ENCODE results near the gene SLC26A6. TPM values are rescaled to one million over a fixed set of nuclear protein-coding genes. Genes with fewer than 3 reads are reported as not detected.

SLC26A6 gene
- total and polyA plus RNA-seq, 2 donors (not counting 1 experiment from before 2014, with no cell fraction given) = 22.5 to 26.7 TPM

DNA sequence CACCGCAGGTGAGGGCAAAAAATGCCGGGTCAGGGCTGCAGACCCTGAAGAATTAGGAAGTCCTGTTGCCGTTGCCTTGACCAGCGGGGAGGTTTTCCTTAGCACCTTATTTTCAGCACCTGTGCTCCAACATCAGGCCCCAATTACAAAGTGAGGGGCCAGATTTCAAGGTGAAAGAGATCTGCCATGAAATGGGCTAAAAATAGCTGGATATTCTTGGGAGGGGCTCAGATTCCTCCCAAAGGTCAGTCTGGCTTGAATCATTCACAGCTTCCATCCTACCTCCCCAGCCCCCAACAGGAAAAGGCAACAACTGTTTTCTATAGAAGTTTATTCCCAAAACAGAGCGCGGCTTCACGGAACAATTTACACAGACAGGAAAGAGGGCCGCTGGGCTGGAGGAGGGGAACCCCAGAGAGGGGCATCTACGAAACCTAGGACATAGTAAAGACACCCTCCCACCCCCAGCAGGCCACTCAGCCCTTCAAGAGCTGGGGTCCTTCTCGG lies 941 bp upstream of the SLC26A6 start:
- TF ChIP-seq EZH2 (IDR thresholded peaks at IDR 0.05; ENCODE audit: borderline replicate concordance, insufficient read depth, low read depth, low read length, poor library complexity, severe bottlenecking) = no peak
- TF ChIP-seq, protein P1, sequence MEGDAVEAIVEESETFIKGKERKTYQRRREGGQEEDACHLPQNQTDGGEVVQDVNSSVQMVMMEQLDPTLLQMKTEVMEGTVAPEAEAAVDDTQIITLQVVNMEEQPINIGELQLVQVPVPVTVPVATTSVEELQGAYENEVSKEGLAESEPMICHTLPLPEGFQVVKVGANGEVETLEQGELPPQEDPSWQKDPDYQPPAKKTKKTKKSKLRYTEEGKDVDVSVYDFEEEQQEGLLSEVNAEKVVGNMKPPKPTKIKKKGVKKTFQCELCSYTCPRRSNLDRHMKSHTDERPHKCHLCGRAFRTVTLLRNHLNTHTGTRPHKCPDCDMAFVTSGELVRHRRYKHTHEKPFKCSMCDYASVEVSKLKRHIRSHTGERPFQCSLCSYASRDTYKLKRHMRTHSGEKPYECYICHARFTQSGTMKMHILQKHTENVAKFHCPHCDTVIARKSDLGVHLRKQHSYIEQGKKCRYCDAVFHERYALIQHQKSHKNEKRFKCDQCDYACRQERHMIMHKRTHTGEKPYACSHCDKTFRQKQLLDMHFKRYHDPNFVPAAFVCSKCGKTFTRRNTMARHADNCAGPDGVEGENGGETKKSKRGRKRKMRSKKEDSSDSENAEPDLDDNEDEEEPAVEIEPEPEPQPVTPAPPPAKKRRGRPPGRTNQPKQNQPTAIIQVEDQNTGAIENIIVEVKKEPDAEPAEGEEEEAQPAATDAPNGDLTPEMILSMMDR (IDR thresholded peaks at IDR 0.05) = no peak
- H3K9me3 Mint-ChIP-seq (ENCODE audit: insufficient read depth) = no peaks in the 10 kb centered on the region
- H3K79me2 ChIP-seq (ENCODE audit: control insufficient read depth, insufficient read depth, low read length) = no peaks in the 10 kb centered on the region
- CTCF ChIA-PET = interaction anchor here (0.9 to 1.8 kb wide), 3 partner anchors 20 to 50 kb away, joined by 3 to 7 read pairs (median 5); partner anchors contain the start of genes NCKIPSD and UQCRC1
- DNase-seq = no peak
- ATAC-seq (ENCODE audit: low read depth) = no peak
- H3K9ac ChIP-seq (ENCODE audit: low read length) = peak overlapping the region; percentile 80
- H3K27me3 Mint-ChIP-seq = no peaks in the 10 kb centered on the region
- POLR2A ChIA-PET = interaction anchor here (1.2 kb wide), 1 partner anchor 458 kb away, joined by 3 read pairs; the partner anchor contains the start of gene QRICH1
- peaks cover 13% of the 10 kb centered on the region for H3K4me1 Mint-ChIP-seq
- peak overlapping the region; percentile 98 for H3K4me2 ChIP-seq (replicated peaks; ENCODE audit: low read depth, low read length, poor library complexity, severe bottlenecking)
- no peak overlapping the region for H3K27ac ChIP-seq (ENCODE audit: low read length in 2 of 2)
- H3K4me3 Mint-ChIP-seq = peak overlapping the region; percentile 89
- H3K4me1 ChIP-seq (ENCODE audit: control insufficient read depth in 2 of 2, insufficient read depth in 2 of 2, low read length in 2 of 2) = peaks cover 11 to 17% of the 10 kb centered on the region in 2 donors
- peak overlapping the region; percentile 95 for H2AFZ ChIP-seq (ENCODE audit: insufficient read depth, low read depth, low read length, poor library complexity, severe bottlenecking)
- WGBS (ENCODE audit: insufficient coverage) = 0% methylated on average over 1 of the region's 10 CpGs
- no peaks in the 10 kb centered on the region for H4K20me1 ChIP-seq (ENCODE audit: control insufficient read depth, insufficient read depth, low read length, poor library complexity, severe bottlenecking)
- peaks cover 0 to 2% (median 0%) of the 10 kb centered on the region in 4 experiments for H3K27me3 ChIP-seq (replicated peaks in 1 of 4; ENCODE audit: control extremely low read depth in 1 of 4, control insufficient read depth in 3 of 4, insufficient read depth in 4 of 4, low read length in 3 of 4)
- no peaks in the 10 kb centered on the region for H3K36me3 ChIP-seq (replicated peaks in 1 of 2; ENCODE audit: control extremely low read depth in 1 of 2, control insufficient read depth in 1 of 2, extremely low read depth in 1 of 2, insufficient read depth in 2 of 2, low read length in 1 of 2)
- intact Hi-C loops (cut with micrococcal nuclease) = no loop called here
- H3K4me3 ChIP-seq (ENCODE audit: control extremely low read depth in 1 of 5, extremely low read depth in 1 of 5, insufficient read depth in 1 of 5, low read depth in 2 of 5, low read length in 4 of 5) = peak overlapping the region in 4 of 5 experiments; percentile 75 to 84 (median 78)
- H3K27ac Mint-ChIP-seq = no peak overlapping the region
- H3K9me3 ChIP-seq (ENCODE audit: control extremely low read depth in 1 of 3, control insufficient read depth in 2 of 3, insufficient read depth in 1 of 3, low read length in 2 of 3) = no peaks in the 10 kb centered on the region

DNA sequence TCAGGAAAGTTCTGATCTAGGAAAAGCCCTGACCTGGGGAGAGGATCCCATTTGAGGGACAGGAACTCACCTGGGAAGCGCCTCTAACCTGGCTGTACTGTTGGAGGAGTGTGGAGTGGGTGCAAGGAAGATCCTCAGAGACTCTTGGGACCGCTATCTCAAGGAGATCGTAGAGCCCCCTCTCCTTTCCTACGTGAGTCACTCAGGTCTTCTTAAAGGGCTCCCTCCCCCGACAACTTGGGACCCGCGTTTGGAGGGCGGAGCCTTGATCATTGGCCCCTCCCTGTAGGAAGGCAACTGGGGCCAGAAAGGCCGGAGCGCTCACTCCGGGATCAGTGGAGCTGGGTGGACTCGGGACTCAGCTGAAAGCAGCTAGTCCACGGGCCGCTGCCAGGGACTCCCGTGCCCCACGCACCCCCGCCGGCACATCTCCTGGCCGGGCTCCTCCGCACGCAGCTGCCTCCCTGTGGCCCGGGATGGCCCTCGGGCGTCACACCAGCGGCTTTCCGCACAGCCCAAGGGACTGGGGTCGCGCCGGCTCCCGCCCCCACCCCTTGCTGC lies 520 bp downstream of the SLC26A6 start:
- TF ChIP-seq, protein P1 (IDR thresholded peaks at IDR 0.05) = no peak
- TF ChIP-seq EZH2 (IDR thresholded peaks at IDR 0.05; ENCODE audit: borderline replicate concordance, insufficient read depth, low read depth, low read length, poor library complexity, severe bottlenecking) = no peak
- intact Hi-C loops (cut with micrococcal nuclease) = loop anchor here (1.0 to 2.0 kb wide), 4 partner anchors 22 to 162 kb away; partner anchors contain the start of gene UQCRC1
- Histone ChIP-seq H3K4me2 (replicated peaks; ENCODE audit: low read depth, low read length, poor library complexity, severe bottlenecking) (peak overlapping the region; percentile 98), H3K27ac (ENCODE audit: low read length in 2 of 2) (no peak overlapping the region), H2AFZ (ENCODE audit: insufficient read depth, low read depth, low read length, poor library complexity, severe bottlenecking) (peak overlapping the region; percentile 95), H3K9ac (ENCODE audit: low read length) (peak overlapping the region; percentile 80), H3K4me1 (ENCODE audit: control insufficient read depth in 2 of 2, insufficient read depth in 2 of 2, low read length in 2 of 2) (peaks cover 11 to 17% of the 10 kb centered on the region in 2 donors), H3K79me2 (ENCODE audit: control insufficient read depth, insufficient read depth, low read length) (no peaks in the 10 kb centered on the region), H3K9me3 (ENCODE audit: control extremely low read depth in 1 of 3, control insufficient read depth in 2 of 3, insufficient read depth in 1 of 3, low read length in 2 of 3) (no peaks in the 10 kb centered on the region), H3K36me3 (replicated peaks in 1 of 2; ENCODE audit: control extremely low read depth in 1 of 2, control insufficient read depth in 1 of 2, extremely low read depth in 1 of 2, insufficient read depth in 2 of 2, low read length in 1 of 2) (no peaks in the 10 kb centered on the region), H3K4me3 (ENCODE audit: control extremely low read depth in 1 of 5, extremely low read depth in 1 of 5, insufficient read depth in 1 of 5, low read depth in 2 of 5, low read length in 4 of 5) (peak overlapping the region; percentile 18 to 84 (median 77)), H4K20me1 (ENCODE audit: control insufficient read depth, insufficient read depth, low read length, poor library complexity, severe bottlenecking) (no peaks in the 10 kb centered on the region), H3K27me3 (replicated peaks in 1 of 4; ENCODE audit: control extremely low read depth in 1 of 4, control insufficient read depth in 3 of 4, insufficient read depth in 4 of 4, low read length in 3 of 4) (no peaks in the 10 kb centered on the region)
- Mint-ChIP-seq H3K27me3 (no peaks in the 10 kb centered on the region), H3K4me1 (peaks cover 13% of the 10 kb centered on the region), H3K4me3 (peak overlapping the region; percentile 89), H3K27ac (no peak overlapping the region), H3K9me3 (ENCODE audit: insufficient read depth) (no peaks in the 10 kb centered on the region)
- peak; percentile 16 for ATAC-seq (ENCODE audit: low read depth)
- peak; percentile 56 for DNase-seq
- ChIA-PET POLR2A (interaction anchor here (0.6 to 1.2 kb wide), 3 partner anchors 21 to 460 kb away, joined by 3 to 9 read pairs (median 3); partner anchors contain the start of gene QRICH1), CTCF (interaction anchor here (0.6 to 1.5 kb wide), 7 partner anchors 20 to 234 kb away, joined by 3 to 4 read pairs (median 3); no protein-coding TSS in a partner anchor)
- 4% methylated on average over 30 of the region's 30 CpGs for WGBS (ENCODE audit: insufficient coverage)

All from B cell (primary cell).